Activated naive CD4-positive, alpha-beta T cell treated with anti-CD3 and anti-CD28 coated beads, Interleukin-2, amount 50 U/mL, for 24 hours (primary cell): ENCODE measurements around the gene RAPGEF1.
"Not testable (repeated sequence)": the region's sequence is repeated elsewhere in the genome, so short reads cannot be mapped to it uniquely, and the experiment has no call there.

ENCODE experiments used
- H3K27ac Mint-ChIP-seq: one replicate; pipeline ENCODE4 v1.8.0; 2021; ENCODE audit warnings: mild to moderate bottlenecking, mixed read lengths
- H3K27me3 Mint-ChIP-seq: one replicate; pipeline ENCODE4 v1.8.0; 2021; ENCODE audit warnings: mixed read lengths
- H3K36me3 Mint-ChIP-seq: one replicate; pipeline ENCODE4 v1.8.0; 2021; ENCODE audit warnings: mixed read lengths
- H3K4me1 Mint-ChIP-seq: one replicate; pipeline ENCODE4 v1.8.0; 2021; ENCODE audit warnings: mixed read lengths
- H3K4me3 Mint-ChIP-seq: one replicate; pipeline ENCODE4 v1.8.0; 2021; ENCODE audit warnings: mild to moderate bottlenecking, mixed read lengths
- H3K9me3 Mint-ChIP-seq: one replicate; pipeline ENCODE4 v1.8.0; 2021; ENCODE audit warnings: mixed read lengths

The RAPGEF1 gene

GRCh38 chr9:131759017-131759647 lies 19.3 kb upstream of the RAPGEF1 start:
- no peak overlapping the region for H3K4me3 Mint-ChIP-seq
- peaks cover 12% of the 10 kb centered on the region for H3K4me1 Mint-ChIP-seq
- no peaks in the 10 kb centered on the region for H3K36me3 Mint-ChIP-seq
- H3K9me3 Mint-ChIP-seq = no peaks in the 10 kb centered on the region
- no peak overlapping the region for H3K27ac Mint-ChIP-seq
- no peaks in the 10 kb centered on the region for H3K27me3 Mint-ChIP-seq

- H3K36me3 Mint-ChIP-seq = no peaks in the 10 kb centered on the region
- peaks cover 12% of the 10 kb centered on the region for H3K4me1 Mint-ChIP-seq
- H3K27me3 Mint-ChIP-seq = no peaks in the 10 kb centered on the region
- H3K27ac Mint-ChIP-seq = no peak overlapping the region
- H3K4me3 Mint-ChIP-seq = no peak overlapping the region
- no peaks in the 10 kb centered on the region for H3K9me3 Mint-ChIP-seq
These were observed 17.7 kb upstream of the RAPGEF1 start for GRCh38 chr9:131757549-131757948.

GRCh38 chr9:131755541-131756198 lies 15.8 kb upstream of the RAPGEF1 start:
- no peaks in the 10 kb centered on the region for H3K36me3 Mint-ChIP-seq
- H3K27me3 Mint-ChIP-seq = no peaks in the 10 kb centered on the region
- H3K4me1 Mint-ChIP-seq = peaks cover 12% of the 10 kb centered on the region
- peak overlapping the region; percentile 30 for H3K27ac Mint-ChIP-seq
- no peak overlapping the region for H3K4me3 Mint-ChIP-seq
- H3K9me3 Mint-ChIP-seq = no peaks in the 10 kb centered on the region

- H3K4me1 Mint-ChIP-seq = peaks cover 12% of the 10 kb centered on the region
- H3K4me3 Mint-ChIP-seq = no peak overlapping the region
- no peaks in the 10 kb centered on the region for H3K36me3 Mint-ChIP-seq
- H3K27ac Mint-ChIP-seq = no peak overlapping the region
- no peaks in the 10 kb centered on the region for H3K27me3 Mint-ChIP-seq
- no peaks in the 10 kb centered on the region for H3K9me3 Mint-ChIP-seq
These were observed 15.0 kb upstream of the RAPGEF1 start for GRCh38 chr9:131754846-131755245.

- not testable (repeated sequence) for H3K9me3 Mint-ChIP-seq, H3K36me3 Mint-ChIP-seq, H3K4me3 Mint-ChIP-seq, H3K27ac Mint-ChIP-seq, H3K27me3 Mint-ChIP-seq
- peaks cover 12% of the 10 kb centered on the region for H3K4me1 Mint-ChIP-seq
These were observed 13.9 kb upstream of the RAPGEF1 start for GRCh38 chr9:131753751-131754150.

GRCh38 chr9:131752231-131752884 lies 12.5 kb upstream of the RAPGEF1 start:
- H3K36me3 Mint-ChIP-seq = no peaks in the 10 kb centered on the region
- no peaks in the 10 kb centered on the region for H3K9me3 Mint-ChIP-seq
- H3K4me1 Mint-ChIP-seq = peaks cover 5% of the 10 kb centered on the region
- peak overlapping the region; percentile 85 for H3K27ac Mint-ChIP-seq
- H3K27me3 Mint-ChIP-seq = no peaks in the 10 kb centered on the region
- no peak overlapping the region for H3K4me3 Mint-ChIP-seq

- H3K27ac Mint-ChIP-seq = no peak overlapping the region
These were observed 8.6 kb upstream of the RAPGEF1 start for GRCh38 chr9:131748411-131748955.

GRCh38 chr9:131747352-131747751 lies 7.5 kb upstream of the RAPGEF1 start:
- Mint-ChIP-seq H3K4me1 (peaks cover 29% of the 10 kb centered on the region), H3K27me3 (no peaks in the 10 kb centered on the region), H3K36me3 (no peaks in the 10 kb centered on the region), H3K9me3 (no peaks in the 10 kb centered on the region), H3K4me3 (no peak overlapping the region), H3K27ac (no peak overlapping the region)

More at GRCh38 chr9:131748411-131748955, 8.6 kb upstream of the RAPGEF1 start:
- Mint-ChIP-seq H3K4me3 (no peak overlapping the region), H3K36me3 (no peaks in the 10 kb centered on the region), H3K27me3 (no peaks in the 10 kb centered on the region), H3K9me3 (no peaks in the 10 kb centered on the region), H3K4me1 (peaks cover 23% of the 10 kb centered on the region)

GRCh38 chr9:131745610-131746009 lies 5.7 kb upstream of the RAPGEF1 start:
- Mint-ChIP-seq H3K27ac (peak overlapping the region; percentile 8), H3K36me3 (no peaks in the 10 kb centered on the region), H3K9me3 (no peaks in the 10 kb centered on the region), H3K4me3 (no peak overlapping the region), H3K27me3 (no peaks in the 10 kb centered on the region), H3K4me1 (peaks cover 29% of the 10 kb centered on the region)

GRCh38 chr9:131744720-131745201 lies 4.9 kb upstream of the RAPGEF1 start:
- Mint-ChIP-seq H3K36me3 (no peaks in the 10 kb centered on the region), H3K4me1 (peaks cover 29% of the 10 kb centered on the region), H3K9me3 (no peaks in the 10 kb centered on the region), H3K4me3 (no peak overlapping the region), H3K27ac (peak overlapping the region; percentile 8), H3K27me3 (no peaks in the 10 kb centered on the region)

- Mint-ChIP-seq H3K27me3 (no peaks in the 10 kb centered on the region), H3K4me1 (peaks cover 29% of the 10 kb centered on the region), H3K36me3 (no peaks in the 10 kb centered on the region), H3K4me3 (peak overlapping the region; percentile 56), H3K9me3 (no peaks in the 10 kb centered on the region), H3K27ac (peak overlapping the region; percentile 88)
These were observed 4.4 kb upstream of the RAPGEF1 start for GRCh38 chr9:131744171-131744719.

GRCh38 chr9:131743501-131743900 lies 3.6 kb upstream of the RAPGEF1 start:
- Mint-ChIP-seq H3K27ac (peak overlapping the region; percentile 19), H3K4me1 (peaks cover 35% of the 10 kb centered on the region), H3K9me3 (no peaks in the 10 kb centered on the region), H3K4me3 (peak overlapping the region; percentile 56), H3K36me3 (no peaks in the 10 kb centered on the region), H3K27me3 (no peaks in the 10 kb centered on the region)

- Mint-ChIP-seq H3K4me1 (peaks cover 40% of the 10 kb centered on the region), H3K27ac (no peak overlapping the region), H3K4me3 (no peak overlapping the region)
These were observed 3.2 kb upstream of the RAPGEF1 start for GRCh38 chr9:131743096-131743495.

GRCh38 chr9:131740898-131741297 lies 1.0 kb upstream of the RAPGEF1 start:
- H3K27ac Mint-ChIP-seq = peak overlapping the region; percentile 83
- no peaks in the 10 kb centered on the region for H3K9me3 Mint-ChIP-seq
- no peak overlapping the region for H3K4me3 Mint-ChIP-seq
- peaks cover 56% of the 10 kb centered on the region for H3K4me1 Mint-ChIP-seq
- no peaks in the 10 kb centered on the region for H3K27me3 Mint-ChIP-seq
- H3K36me3 Mint-ChIP-seq = peaks cover 3% of the 10 kb centered on the region

More at GRCh38 chr9:131743096-131743495, 3.2 kb upstream of the RAPGEF1 start:
- Mint-ChIP-seq H3K9me3 (no peaks in the 10 kb centered on the region), H3K36me3 (no peaks in the 10 kb centered on the region), H3K27me3 (no peaks in the 10 kb centered on the region)

GRCh38 chr9:131739133-131739958 lies 530 bp downstream of the RAPGEF1 start:
- Mint-ChIP-seq H3K9me3 (no peaks in the 10 kb centered on the region), H3K27me3 (no peaks in the 10 kb centered on the region), H3K4me1 (peaks cover 57% of the 10 kb centered on the region), H3K36me3 (peaks cover 4% of the 10 kb centered on the region), H3K4me3 (peak overlapping the region; percentile 91), H3K27ac (peak overlapping the region; percentile 73)
